AG10803 (cell line): ENCODE measurements around the gene DNMT3B.

Experiments
- DNase-seq: peaks from one replicate; pipeline ENCODE4 v3.0.0; 2010; ENCODE audit warnings: low read depth
- H3K4me3 ChIP-seq: 2 replicates; pipeline ENCODE4 v1.5.1; 2011; ENCODE audit warnings: mild to moderate bottlenecking, low read length, control low read depth
- TF ChIP-seq, protein P1 (sequence below): conservative IDR thresholded peaks from 2 replicates; pipeline ENCODE4 v1.5.1; 2011; ENCODE audit warnings: mild to moderate bottlenecking, low read length, control low read depth, inconsistent platforms

The DNMT3B gene

DNA sequence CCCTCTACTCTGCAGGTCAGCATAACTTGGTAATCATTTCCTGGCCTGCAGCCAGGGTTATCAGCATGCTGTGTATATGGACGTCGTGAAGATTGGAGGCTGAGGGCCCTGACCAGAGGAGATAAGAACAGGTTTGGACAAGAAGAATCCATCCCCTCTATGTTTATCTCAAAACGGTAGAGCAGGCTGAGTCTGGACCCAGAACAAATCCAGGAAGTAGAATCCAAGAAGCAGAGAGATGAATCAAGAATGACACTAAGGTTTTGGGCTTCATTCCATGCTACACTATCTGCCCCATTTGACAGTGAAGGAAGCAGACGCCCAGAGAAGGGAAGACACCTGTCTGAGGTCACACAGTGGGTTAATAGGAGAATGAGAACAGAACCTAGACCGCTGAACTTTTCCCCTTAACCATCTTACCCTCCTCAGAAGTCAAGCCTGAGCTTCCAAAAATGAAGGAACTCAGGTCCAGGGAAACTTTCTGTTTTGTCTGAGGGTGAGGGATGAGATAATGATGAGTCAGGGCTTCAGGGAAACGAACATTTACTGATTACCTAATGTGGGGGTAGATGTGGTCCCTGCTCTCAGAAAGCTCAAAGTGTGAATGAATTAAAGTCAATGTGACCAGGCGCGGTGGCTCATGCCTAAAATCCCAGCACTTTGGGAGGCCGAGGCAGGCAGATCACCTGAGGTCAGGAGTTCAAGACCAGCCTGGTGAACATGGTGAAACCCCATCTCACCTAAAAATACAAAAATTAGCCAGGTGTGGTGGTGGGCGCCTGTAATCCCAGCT, 9.5 kb upstream of the DNMT3B start:
- DNase-seq, result peak; percentile 62
- H3K4me3 ChIP-seq, result peak overlapping the region; percentile 10; the same call in 1 of the 2 replicates
- TF ChIP-seq, protein P1, sequence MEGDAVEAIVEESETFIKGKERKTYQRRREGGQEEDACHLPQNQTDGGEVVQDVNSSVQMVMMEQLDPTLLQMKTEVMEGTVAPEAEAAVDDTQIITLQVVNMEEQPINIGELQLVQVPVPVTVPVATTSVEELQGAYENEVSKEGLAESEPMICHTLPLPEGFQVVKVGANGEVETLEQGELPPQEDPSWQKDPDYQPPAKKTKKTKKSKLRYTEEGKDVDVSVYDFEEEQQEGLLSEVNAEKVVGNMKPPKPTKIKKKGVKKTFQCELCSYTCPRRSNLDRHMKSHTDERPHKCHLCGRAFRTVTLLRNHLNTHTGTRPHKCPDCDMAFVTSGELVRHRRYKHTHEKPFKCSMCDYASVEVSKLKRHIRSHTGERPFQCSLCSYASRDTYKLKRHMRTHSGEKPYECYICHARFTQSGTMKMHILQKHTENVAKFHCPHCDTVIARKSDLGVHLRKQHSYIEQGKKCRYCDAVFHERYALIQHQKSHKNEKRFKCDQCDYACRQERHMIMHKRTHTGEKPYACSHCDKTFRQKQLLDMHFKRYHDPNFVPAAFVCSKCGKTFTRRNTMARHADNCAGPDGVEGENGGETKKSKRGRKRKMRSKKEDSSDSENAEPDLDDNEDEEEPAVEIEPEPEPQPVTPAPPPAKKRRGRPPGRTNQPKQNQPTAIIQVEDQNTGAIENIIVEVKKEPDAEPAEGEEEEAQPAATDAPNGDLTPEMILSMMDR, result no peak

DNA sequence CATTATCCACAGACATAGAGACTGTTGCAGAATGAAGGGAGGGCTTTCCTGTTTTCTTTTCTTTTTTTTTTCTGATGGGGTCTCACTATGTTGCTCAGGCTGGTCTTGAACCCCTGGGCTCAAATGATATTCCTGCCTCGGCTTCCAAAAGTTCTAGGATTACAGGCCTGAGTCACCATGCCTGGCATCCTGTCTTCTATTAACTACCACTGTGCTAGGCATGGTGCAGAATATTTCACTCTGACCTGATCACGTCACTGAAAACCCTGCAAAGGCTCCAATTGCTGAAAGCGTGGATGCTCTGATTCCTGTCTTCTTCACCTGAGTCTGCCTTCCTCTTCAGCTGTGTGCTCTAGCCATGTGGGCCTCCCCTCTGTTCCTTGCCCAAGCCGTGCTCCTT, 8.5 kb upstream of the DNMT3B start:
- no peak for DNase-seq
- H3K4me3 ChIP-seq, result no peak overlapping the region
- TF ChIP-seq, protein P1, result no peak

DNA sequence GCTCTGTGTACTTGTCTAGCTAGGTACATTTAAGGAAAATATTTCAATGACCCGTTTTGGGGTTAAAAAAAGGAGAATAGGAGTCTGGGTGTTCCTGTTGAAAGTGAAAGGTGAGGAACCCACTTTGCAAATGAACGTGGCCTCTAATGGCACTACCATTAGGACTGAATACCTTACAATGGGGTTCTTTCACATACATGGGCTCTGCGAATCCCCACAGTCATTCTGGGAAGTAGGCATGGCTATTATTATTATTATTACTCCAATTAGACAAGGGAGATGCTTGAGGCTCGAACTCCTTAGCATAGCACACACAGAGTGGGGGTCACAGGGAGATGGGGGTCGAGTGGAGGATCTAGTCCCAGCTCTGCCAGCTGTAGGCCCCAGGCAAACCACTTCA, 6.0 kb upstream of the DNMT3B start:
- TF ChIP-seq, protein P1, result no peak

DNA sequence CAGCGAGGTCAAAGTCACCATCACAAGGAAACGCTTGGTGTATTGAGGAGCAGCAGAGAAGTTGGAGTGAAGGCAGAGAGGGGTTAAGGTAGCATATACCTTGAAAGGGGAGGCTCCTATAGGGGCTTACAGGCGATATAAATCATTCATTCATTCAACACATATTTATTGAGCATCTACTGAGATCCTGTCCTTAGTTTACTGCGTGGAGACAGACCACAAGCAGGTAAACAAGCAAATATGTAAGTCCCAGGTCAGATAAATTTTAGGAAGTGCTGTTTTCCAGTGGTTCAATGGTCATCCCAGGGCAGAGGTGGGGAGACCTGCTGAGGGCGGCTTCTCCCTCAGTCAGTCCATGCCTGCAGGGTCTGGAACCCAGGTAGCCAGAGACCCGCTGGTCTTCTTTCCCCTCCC, 761 bp upstream of the DNMT3B start:
- no peak for DNase-seq
- TF ChIP-seq, protein P1, result no peak
- peak overlapping the region; percentile 78 for H3K4me3 ChIP-seq

More for the DNA sequence above, 6.0 kb upstream of the DNMT3B start:
- DNase-seq, result no peak
- no peak overlapping the region for H3K4me3 ChIP-seq

DNA sequence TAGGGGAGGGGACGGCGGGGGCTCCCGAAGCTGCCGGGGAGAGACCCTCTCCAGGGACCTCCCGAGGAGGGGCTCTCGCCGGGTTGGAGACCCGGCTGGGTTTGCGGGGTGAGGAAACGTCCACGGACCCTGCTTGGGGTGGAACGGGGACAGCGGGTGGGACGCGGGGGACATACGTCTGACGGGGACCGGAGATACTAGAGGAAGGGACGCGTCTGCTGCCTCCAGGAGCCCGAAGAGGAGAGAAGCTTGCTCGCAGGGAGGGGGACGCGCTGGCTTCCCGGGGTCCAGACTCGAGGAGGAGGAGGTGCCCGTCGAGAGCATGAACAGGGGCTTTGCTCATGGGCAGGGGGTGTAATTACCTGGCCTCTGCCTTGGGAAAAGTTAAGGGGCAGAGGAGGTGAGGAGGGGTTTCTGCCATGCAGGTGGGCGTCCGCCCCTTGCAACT, 593 bp downstream of the DNMT3B start:
- peak overlapping the region; percentile 78 for H3K4me3 ChIP-seq
- TF ChIP-seq, protein P1, result no peak
- no peak for DNase-seq

DNA sequence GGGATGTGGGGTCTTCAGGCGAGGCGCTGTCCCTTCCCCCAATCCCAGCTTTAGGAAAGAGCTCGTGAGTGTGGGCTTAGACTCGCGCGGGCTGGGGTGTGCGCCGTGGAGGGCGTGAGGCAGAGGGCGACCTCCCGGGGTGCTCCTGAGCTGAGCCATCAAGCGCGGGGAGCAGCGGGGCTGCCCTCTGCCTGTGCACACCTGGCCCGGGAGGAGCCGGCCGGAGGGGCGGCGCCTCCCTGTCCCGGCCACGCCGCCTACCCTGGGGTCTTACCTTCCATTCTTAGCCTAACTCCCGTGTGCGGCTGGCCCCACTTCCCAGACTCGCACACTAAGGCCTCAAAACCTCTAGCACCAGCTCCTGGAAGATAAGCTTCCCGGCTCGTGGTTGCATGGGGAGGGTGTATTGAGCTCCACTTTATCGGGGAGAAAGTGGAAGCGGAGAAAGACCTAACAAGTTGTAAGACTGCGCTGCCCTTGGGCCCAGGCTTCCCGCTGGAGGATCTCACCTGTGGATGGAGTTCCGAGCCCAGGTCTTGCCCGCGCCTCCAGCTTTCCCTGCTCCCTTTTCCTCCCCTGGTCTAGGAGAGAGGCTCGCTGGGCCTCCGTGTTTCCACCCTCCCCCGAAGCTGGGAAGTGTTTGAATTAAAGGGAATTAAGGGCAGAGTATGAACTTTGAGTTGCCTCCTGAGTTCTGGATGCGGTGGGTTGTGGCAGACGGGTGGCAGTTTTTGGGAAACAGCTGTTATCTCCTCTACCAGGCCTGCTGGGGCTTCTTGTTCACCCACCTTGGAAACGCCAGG, 1.2 kb downstream of the DNMT3B start:
- peak overlapping the region; percentile 78 for H3K4me3 ChIP-seq
- TF ChIP-seq, protein P1, result no peak
- no peak for DNase-seq
